Measurements from ENCODE around the gene ERO1A.

Gene ERO1A

GRCh38 chr14:52599974-52600373 lies 95.4 kb downstream of the ERO1A start:
- no peak for DNase-seq

- DNase-seq = no peak
Measured at GRCh38 chr14:52598568-52598967, 96.8 kb downstream of the ERO1A start.

- no peak for DNase-seq
Measured at GRCh38 chr14:52596861-52597260, 98.5 kb downstream of the ERO1A start.

- no peak for DNase-seq
Measured at GRCh38 chr14:52596320-52596719, 99.0 kb downstream of the ERO1A start.

- no peak for DNase-seq
Measured at GRCh38 chr14:52590318-52590717, 105.0 kb downstream of the ERO1A start.

All from right forelimb (tissue), 1 donor.